DMS153 treated with DMSO at 0.1 percent for 48 hours (cell line): ENCODE measurements around the gene SSBP3.
"Not testable (repeated sequence)": the region's sequence is repeated elsewhere in the genome, so short reads cannot be mapped to it uniquely, and the experiment has no call there.

Experiments
- DNase-seq: peaks from one replicate; lab custom pipeline; 2025; ENCODE audit not compliant: unreplicated experiment; lab: John Stamatoyannopoulos, UW

The SSBP3 gene

DNA sequence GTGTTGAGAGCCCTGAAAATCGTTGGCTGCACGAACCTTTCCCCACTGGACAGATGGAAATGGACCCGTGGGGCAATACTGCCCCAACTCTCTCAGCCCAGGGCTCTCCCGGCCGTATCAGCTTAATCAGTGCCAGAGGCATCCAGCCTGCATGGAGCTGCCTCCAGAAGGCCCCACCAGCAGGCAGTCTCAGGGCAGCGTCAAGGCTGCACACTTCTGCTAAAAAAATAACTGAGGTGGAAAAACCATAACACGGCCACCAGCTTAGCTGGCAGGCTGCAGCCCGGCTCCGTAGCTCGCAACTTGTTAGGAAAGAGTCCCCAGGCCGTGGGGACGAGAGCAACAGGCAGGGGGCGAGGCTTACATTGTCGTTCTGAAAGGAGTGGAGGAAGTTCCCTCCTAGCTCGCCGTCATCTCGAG, 178.3 kb downstream of the SSBP3 start:
- DNase-seq = no peak

- DNase-seq = no peak
Measured at GRCh38 chr1:54227091-54227602, 179.0 kb downstream of the SSBP3 start.

DNA sequence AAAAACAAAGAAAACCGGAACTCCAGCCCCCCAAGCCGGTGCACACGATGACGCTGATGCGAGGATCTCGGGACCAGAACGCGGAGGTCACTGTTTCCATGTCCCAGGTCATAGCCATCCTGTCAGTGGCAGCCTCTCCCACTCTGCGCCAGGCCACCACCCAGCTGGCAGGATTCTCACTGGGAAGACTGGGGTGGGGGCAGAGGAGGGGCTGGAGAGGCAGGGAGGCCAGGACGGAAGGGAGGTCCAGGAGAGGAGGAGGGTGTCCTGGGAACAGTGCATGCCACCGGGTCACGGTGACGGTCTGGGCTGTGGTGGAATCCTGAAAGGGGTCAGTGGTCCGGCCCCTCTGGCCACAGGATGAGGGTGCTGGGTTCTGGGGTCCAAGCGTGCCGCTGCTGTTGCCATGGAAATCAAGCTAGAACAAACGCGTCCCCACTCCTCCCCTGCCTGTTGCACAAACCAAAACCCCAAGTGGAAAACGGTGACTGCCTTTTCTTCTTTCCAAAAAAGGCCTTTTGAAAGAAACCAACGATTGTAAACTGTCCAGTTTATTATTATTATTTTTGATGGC, 180.1 kb downstream of the SSBP3 start:
- no peak for DNase-seq

- DNase-seq = no peak
Measured at GRCh38 chr1:54225378-54225777, 180.8 kb downstream of the SSBP3 start.

- DNase-seq = no peak
Measured at GRCh38 chr1:54224233-54224632, 182.0 kb downstream of the SSBP3 start.

DNA sequence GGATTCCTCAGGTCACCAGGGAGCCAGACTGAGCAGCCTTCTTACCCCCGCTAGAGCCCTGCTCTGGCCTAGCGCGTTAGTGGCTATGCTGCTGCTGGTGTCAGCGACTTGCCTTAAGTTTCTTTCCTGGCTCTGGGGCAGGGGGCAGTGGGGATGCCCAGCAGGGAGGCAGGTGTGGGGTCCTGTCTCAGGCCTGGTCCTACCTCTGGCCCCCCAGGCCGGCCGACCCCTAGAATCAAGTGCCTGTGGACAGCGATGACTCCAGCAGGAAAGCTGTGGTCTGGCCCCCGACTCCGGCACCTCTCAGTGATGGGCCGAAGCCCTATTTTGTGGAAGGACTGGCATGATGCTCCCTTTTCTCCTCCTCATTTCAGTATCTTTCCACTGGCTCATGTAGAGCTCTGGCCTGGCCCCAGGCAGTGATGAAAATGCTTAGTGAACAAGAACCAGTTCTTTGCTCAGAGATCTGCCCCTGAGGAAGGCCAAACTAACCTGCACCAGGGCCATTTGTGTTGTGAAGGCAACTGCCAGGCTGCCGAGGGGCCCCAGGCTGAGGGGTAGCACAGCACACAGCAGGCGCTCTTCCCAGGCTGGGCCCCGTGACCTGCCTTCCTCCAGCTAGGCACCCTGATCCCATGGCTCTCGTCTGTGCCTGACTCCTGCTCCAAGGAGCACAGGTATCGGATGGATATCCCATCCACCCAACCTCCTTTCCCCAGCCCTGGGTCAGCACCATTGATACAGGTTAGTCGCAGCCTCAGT, 182.6 kb downstream of the SSBP3 start:
- no peak for DNase-seq

- no peak for DNase-seq
Measured at GRCh38 chr1:54222711-54223110, 183.5 kb downstream of the SSBP3 start.

GRCh38 chr1:54221867-54222484, 184.2 kb downstream of the SSBP3 start:
- DNase-seq = no peak

- no peak for DNase-seq
Measured at GRCh38 chr1:54221113-54221834, 184.9 kb downstream of the SSBP3 start.

- no peak for DNase-seq
Measured at GRCh38 chr1:54220004-54220811, 186.0 kb downstream of the SSBP3 start.

DNA sequence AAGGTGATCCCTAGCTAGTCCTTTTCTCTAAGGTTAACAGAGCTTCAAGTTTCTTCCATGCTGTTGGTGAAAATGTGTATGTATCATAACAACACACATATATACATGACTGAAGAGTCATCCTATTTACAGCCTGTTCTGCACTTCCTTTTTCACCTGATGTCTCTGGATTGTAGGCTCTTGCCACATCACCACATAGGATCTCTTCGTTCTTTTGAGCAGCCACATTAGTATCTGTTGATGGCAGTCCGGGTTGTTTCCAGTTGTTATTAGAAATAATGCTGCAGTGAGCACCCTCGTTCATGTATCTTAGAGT, 186.5 kb downstream of the SSBP3 start:
- DNase-seq = no peak

DNA sequence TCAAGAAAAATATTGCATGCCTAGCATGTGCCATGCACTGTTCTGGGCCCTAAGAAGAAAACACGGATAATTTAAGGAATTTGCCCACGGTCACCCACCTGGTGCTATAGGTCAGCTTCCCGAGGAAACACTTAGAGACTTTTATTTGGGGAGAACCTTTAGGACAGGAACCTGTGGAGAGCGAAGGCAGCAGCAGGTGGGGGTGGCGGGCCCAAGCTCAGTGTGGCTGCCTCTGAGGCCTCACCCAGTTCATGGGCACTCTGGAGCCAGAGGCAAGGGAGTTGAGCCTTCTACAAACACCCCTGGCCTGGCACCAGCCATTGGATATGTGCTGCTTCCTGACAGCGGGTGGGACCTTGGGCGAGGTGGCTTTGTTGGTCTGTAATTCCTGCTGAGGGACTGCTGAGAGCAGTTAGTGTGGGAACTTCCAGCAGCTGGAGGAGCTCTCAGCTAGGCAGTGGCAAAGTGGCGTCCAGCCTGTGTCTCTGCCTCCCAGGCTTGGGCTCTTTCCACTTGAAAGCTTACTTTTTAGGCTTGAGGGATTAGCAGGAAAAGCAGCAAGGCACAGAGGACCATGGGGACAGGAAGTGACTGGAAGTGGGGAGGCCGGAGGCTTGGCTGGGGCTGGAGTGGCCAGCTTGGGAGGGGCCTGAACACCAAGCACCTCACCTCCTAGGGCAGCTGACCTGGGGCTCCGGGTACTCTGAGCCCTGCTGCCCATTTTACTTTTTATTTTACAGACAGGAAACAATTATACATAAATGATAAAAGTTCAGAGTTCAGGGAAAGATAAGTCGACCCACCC, 187.1 kb downstream of the SSBP3 start:
- no peak for DNase-seq

GRCh38 chr1:54215523-54215922, 190.7 kb downstream of the SSBP3 start:
- DNase-seq = no peak

DNA sequence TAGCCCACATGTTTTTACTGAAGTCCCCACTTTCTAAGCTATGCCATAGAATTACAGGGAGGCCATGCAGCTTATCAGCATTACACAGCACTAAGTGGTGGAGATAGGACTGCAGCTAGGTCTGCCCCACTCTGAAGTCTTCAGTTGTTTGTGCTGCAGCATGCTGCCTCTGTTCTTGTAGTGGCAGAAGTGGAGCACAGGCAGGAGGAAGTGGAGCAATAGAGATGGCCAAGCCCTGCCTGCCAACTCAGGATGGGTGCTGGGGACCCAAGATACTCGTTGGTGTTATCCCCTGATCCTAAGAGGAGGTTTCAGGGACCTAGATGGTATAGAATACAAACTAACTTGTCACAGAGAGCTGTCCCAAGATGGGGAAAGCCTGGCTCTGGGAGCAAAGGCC, 193.3 kb downstream of the SSBP3 start:
- no peak for DNase-seq

DNA sequence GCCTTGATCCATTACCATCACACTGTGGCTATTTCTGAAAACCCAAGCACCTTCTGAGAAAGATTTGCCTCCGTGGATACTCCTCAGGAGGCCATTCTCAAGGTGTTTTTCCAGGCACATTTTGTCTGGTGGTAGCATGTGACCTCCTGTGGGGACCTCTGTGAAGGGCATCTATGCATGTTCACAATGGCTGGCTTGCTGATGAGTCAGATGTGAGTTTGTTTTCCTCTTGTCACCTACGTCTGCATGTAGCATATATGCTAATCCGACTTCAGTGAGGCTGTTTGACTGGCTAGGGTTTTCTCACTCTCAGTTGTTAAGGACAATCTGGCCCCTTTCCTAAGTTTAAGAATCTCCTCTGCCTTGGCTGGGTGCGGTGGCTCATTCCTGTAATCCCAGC, 198.3 kb downstream of the SSBP3 start:
- DNase-seq = not testable (repeated sequence)

DNA sequence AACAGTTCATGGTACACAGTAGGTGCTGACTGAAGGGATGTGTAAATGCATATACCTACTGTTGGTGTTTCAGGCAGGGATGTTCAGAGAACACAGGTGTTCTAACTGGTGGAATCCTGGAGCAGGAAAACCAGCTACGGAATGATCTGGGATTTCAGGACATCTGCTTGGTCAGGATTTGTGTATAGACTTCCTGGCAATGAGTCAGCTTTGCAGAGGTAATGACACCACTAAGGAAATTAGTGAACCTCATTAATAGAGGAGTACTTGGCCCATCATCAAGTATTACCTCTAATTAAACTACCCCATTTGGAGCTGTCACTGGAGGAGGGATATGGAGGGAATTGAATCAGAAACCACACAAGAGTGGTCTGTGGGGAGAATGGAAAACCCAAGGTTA, 198.9 kb downstream of the SSBP3 start:
- DNase-seq = no peak

DNA sequence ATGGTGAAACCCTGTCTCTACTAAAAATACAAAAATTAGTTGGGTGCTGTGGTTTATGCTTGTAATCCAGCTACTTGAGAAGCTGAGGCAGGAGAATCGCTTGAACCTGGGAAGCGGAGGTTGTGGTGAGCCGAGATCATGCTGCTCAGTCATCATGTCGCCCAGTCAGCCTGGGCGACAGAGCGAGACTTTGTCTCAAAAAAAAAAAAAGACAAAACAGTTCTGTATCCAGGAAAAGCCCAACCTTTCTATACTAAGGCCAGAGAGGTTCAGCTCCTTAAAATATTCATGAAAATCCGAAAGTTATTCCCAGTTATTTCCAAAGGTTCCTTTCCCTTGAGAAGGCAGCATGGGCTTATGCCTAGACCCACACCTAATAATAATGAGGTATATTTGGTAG, 202.0 kb downstream of the SSBP3 start:
- DNase-seq = no peak

GRCh38 chr1:54200519-54200997, 205.6 kb downstream of the SSBP3 start:
- DNase-seq = no peak

- DNase-seq = peak; percentile 96
Measured at GRCh38 chr1:54199765-54200518, 206.3 kb downstream of the SSBP3 start, which contains the start of the genes CYB5RL and MRPL37. CYB5RL (minus strand) TSS chr1:54200030; CDS start chr1:54195616, 4,414 bp downstream. MRPL37 (plus strand) TSS chr1:54200167; CDS start chr1:54200244, 77 bp downstream.
